HCT116 (cell line): ENCODE measurements around the gene CADPS2.

Source experiments
- CBX3 ChIP-seq: IDR thresholded peaks from 2 replicates; pipeline ENCODE4 v1.6.1; 2012; ENCODE audit warnings: low read depth
- EZH2 ChIP-seq: fragments of 200-600 bp; sonication (generic); IDR thresholded peaks from 2 replicates; pipeline ENCODE4 v1.6.1; 2017; ENCODE audit warnings: antibody characterized with exemption, mixed run types
- EZH2phosphoT487 ChIP-seq: fragments of 200-600 bp; IDR thresholded peaks from 2 replicates; pipeline ENCODE4 v1.6.1; 2018; ENCODE audit warnings: antibody characterized with exemption, borderline replicate concordance
- POLR2A ChIP-seq: IDR thresholded peaks from 2 replicates; pipeline ENCODE4 v1.7.0; 2011; ENCODE audit warnings: borderline replicate concordance; ENCODE audit not compliant: insufficient read depth, insufficient read length; ENCODE audit errors: extremely low read depth
- POLR2AphosphoS5 ChIP-seq: IDR thresholded peaks from 2 replicates; pipeline ENCODE4 v1.6.1; 2011; ENCODE audit warnings: mild to moderate bottlenecking, low read depth, low read length, moderate library complexity
- TF ChIP-seq, protein P1 (sequence below), 3 experiments: fragments of 200-600 bp in 1 of 3; sonication (generic) in 1 of 3; IDR thresholded peaks in 2 of 3; conservative IDR thresholded peaks in 1 of 3; 2 replicates each; pipeline ENCODE4 v1.5.1; 2012 to 2017; ENCODE audit warnings: low read depth in 2 of 3, low read length in 2 of 3, antibody characterized with exemption in 1 of 3, borderline replicate concordance in 1 of 3, control low read depth in 1 of 3, mild to moderate bottlenecking in 1 of 3, mixed read lengths in 1 of 3, mixed run types in 1 of 3, moderate library complexity in 1 of 3; ENCODE audit not compliant: insufficient read depth in 1 of 3
- TF ChIP-seq, protein P2 (sequence below): IDR thresholded peaks from 2 replicates; pipeline ENCODE4 v1.6.1; 2012

DNA sequence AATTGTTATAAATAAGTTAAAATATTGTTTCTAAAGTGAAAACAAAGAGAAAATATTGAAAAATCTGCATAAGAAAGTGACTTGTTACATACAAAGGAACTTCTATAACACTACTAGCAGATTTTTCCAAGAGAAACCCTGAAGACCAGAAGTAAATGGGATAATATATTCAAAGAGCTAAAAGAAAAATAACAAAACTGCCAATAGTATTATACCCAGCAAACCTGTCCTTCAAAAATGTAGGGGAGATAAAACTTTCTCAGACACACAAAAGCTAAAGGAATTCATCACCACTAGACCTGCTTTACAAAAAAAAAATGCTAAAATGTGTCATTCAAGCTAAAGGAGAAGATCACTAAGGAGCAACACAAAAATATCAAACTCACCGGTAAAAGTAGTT, 17.0 kb downstream of the CADPS2 start:
- TF ChIP-seq, protein P1, sequence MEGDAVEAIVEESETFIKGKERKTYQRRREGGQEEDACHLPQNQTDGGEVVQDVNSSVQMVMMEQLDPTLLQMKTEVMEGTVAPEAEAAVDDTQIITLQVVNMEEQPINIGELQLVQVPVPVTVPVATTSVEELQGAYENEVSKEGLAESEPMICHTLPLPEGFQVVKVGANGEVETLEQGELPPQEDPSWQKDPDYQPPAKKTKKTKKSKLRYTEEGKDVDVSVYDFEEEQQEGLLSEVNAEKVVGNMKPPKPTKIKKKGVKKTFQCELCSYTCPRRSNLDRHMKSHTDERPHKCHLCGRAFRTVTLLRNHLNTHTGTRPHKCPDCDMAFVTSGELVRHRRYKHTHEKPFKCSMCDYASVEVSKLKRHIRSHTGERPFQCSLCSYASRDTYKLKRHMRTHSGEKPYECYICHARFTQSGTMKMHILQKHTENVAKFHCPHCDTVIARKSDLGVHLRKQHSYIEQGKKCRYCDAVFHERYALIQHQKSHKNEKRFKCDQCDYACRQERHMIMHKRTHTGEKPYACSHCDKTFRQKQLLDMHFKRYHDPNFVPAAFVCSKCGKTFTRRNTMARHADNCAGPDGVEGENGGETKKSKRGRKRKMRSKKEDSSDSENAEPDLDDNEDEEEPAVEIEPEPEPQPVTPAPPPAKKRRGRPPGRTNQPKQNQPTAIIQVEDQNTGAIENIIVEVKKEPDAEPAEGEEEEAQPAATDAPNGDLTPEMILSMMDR (IDR thresholded peaks at IDR 0.05 in 2 of 3, conservative IDR thresholded peaks at IDR 0.05 in 1 of 3; ENCODE audit: borderline replicate concordance in 1 of 3, insufficient read depth in 1 of 3, low read depth in 2 of 3, low read length in 2 of 3), result no peak
- TF ChIP-seq POLR2AphosphoS5 (no peak), POLR2A (no peak), EZH2 (no peak), CBX3 (no peak), EZH2phosphoT487 (no peak)
- TF ChIP-seq, protein P2, sequence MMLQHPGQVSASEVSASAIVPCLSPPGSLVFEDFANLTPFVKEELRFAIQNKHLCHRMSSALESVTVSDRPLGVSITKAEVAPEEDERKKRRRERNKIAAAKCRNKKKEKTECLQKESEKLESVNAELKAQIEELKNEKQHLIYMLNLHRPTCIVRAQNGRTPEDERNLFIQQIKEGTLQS, result no peak
